H9 (cell line): ENCODE measurements around the gene KISS1R. TPM values are rescaled to one million over a fixed set of nuclear protein-coding genes. Genes with fewer than 3 reads are reported as not detected.

Source experiments
- DNase-seq: peaks from one replicate; pipeline ENCODE4 v3.0.0-alpha.2; 2017
- H2AFZ ChIP-seq: one replicate; pipeline ENCODE4 v1.6.1; 2013; ENCODE audit warnings: mild to moderate bottlenecking, low read length, control low read depth, moderate library complexity
- H2AK5ac ChIP-seq: 2 replicates; pipeline ENCODE4 v1.6.1; 2013; ENCODE audit warnings: low read length, control low read depth, mixed read lengths; ENCODE audit not compliant: insufficient read length
- H2BK120ac ChIP-seq: one replicate; pipeline ENCODE4 v1.6.1; 2013; ENCODE audit warnings: low read depth, mild to moderate bottlenecking, low read length, control low read depth, inconsistent platforms; ENCODE audit not compliant: poor library complexity, severe bottlenecking
- H2BK12ac ChIP-seq: 2 replicates; pipeline ENCODE4 v1.6.1; 2013; ENCODE audit warnings: low read length, control low read depth, mixed read lengths, low read depth; ENCODE audit not compliant: insufficient read length
- H2BK15ac ChIP-seq: 2 replicates; pipeline ENCODE4 v1.6.1; 2013; ENCODE audit warnings: low read depth, low read length, control low read depth
- H2BK20ac ChIP-seq: one replicate; pipeline ENCODE4 v1.6.1; 2013; ENCODE audit warnings: low read depth, mild to moderate bottlenecking, low read length, control low read depth, inconsistent platforms; ENCODE audit not compliant: poor library complexity, severe bottlenecking
- H2BK5ac ChIP-seq: 2 replicates; pipeline ENCODE4 v1.6.1; 2013; ENCODE audit warnings: low read length, control low read depth, mixed read lengths; ENCODE audit not compliant: insufficient read length
- H3K14ac ChIP-seq: 2 replicates; pipeline ENCODE4 v1.6.1; 2013; ENCODE audit warnings: low read length, control low read depth; ENCODE audit not compliant: insufficient read depth
- H3K18ac ChIP-seq: 2 replicates; pipeline ENCODE4 v1.6.1; 2013; ENCODE audit warnings: low read depth, mild to moderate bottlenecking, mixed read lengths, low read length, control low read depth; ENCODE audit not compliant: insufficient read length
- H3K23ac ChIP-seq: 2 replicates; pipeline ENCODE4 v1.6.1; 2013; ENCODE audit warnings: low read length, control low read depth, mixed read lengths, low read depth; ENCODE audit not compliant: insufficient read length
- H3K23me2 ChIP-seq: 2 replicates; pipeline ENCODE4 v1.6.1; 2013; ENCODE audit warnings: low read depth, mild to moderate bottlenecking, mixed read lengths, low read length, control low read depth; ENCODE audit not compliant: insufficient read length, poor library complexity, severe bottlenecking
- H3K27ac ChIP-seq: 2 replicates; pipeline ENCODE4 v1.5.1; 2013; ENCODE audit warnings: low read length, control low read depth, mixed read lengths, low read depth; ENCODE audit not compliant: insufficient read length
- H3K27me3 ChIP-seq: 2 replicates; pipeline ENCODE4 v1.6.1; 2013; ENCODE audit warnings: low read length, control low read depth, inconsistent platforms; ENCODE audit not compliant: insufficient read depth
- H3K4ac ChIP-seq: 2 replicates; pipeline ENCODE4 v1.6.1; 2013; ENCODE audit warnings: low read depth, mild to moderate bottlenecking, control low read depth, inconsistent platforms, low read length, moderate library complexity
- H3K4me1 ChIP-seq: 2 replicates; pipeline ENCODE4 v1.6.1; 2013; ENCODE audit warnings: low read length, control low read depth, inconsistent platforms; ENCODE audit not compliant: insufficient read depth
- H3K4me2 ChIP-seq: 2 replicates; pipeline ENCODE4 v1.6.1; 2013; ENCODE audit warnings: low read length, control low read depth, mixed read lengths; ENCODE audit not compliant: insufficient read length, insufficient read depth
- H3K56ac ChIP-seq: 2 replicates; pipeline ENCODE4 v1.6.1; 2013; ENCODE audit warnings: low read depth, mild to moderate bottlenecking, mixed read lengths, low read length, control low read depth; ENCODE audit not compliant: insufficient read length
- H3K79me1 ChIP-seq: 2 replicates; pipeline ENCODE4 v1.6.1; 2013; ENCODE audit warnings: low read depth, mild to moderate bottlenecking, moderate library complexity, low read length, control low read depth, inconsistent platforms; ENCODE audit not compliant: insufficient read depth, poor library complexity, severe bottlenecking
- H3K79me2 ChIP-seq: 2 replicates; pipeline ENCODE4 v1.6.1; 2013; ENCODE audit warnings: low read length, control low read depth, inconsistent platforms; ENCODE audit not compliant: insufficient read depth
- H3K9ac ChIP-seq: 2 replicates; pipeline ENCODE4 v1.6.1; 2013; ENCODE audit warnings: low read length, control low read depth, mixed read lengths; ENCODE audit not compliant: insufficient read length; ENCODE audit errors: extremely low read depth
- H3K9me3 ChIP-seq: one replicate; pipeline ENCODE4 v1.6.1; 2013; ENCODE audit warnings: low read depth, low read length, inconsistent platforms; ENCODE audit not compliant: control insufficient read depth
- H3T11ph ChIP-seq: one replicate; pipeline ENCODE4 v1.6.1; 2013; ENCODE audit warnings: mild to moderate bottlenecking, low read length, control low read depth, inconsistent platforms
- H4K20me1 ChIP-seq: one replicate; pipeline ENCODE4 v1.6.1; 2013; ENCODE audit not compliant: control insufficient read depth, insufficient read length, insufficient read depth
- H4K5ac ChIP-seq: 2 replicates; pipeline ENCODE4 v1.6.1; 2013; ENCODE audit warnings: low read depth, mild to moderate bottlenecking, mixed read lengths, low read length, control low read depth; ENCODE audit not compliant: insufficient read length
- H4K8ac ChIP-seq: replicated peaks from 2 replicates; pipeline ENCODE4 v1.6.1; 2013; ENCODE audit warnings: low read length, control low read depth, mixed read lengths, low read depth; ENCODE audit not compliant: insufficient read length
- H4K91ac ChIP-seq: 2 replicates; pipeline ENCODE4 v1.6.1; 2013; ENCODE audit warnings: low read depth, mild to moderate bottlenecking, moderate library complexity, mixed read lengths, low read length, control low read depth; ENCODE audit not compliant: insufficient read length
- H3K27ac Mint-ChIP-seq, 3 experiments: 2 replicates in 2 of 3; 3 replicates in 1 of 3; pipeline ENCODE4 v1.8.0; 2020 to 2021; ENCODE audit warnings: mixed read lengths in 3 of 3, mild to moderate bottlenecking in 1 of 3, moderate library complexity in 1 of 3
- H3K27me3 Mint-ChIP-seq: 2 replicates; pipeline ENCODE4 v1.8.0; 2021; ENCODE audit warnings: low read depth, mild to moderate bottlenecking, moderate library complexity, mixed read lengths
- H3K36me3 Mint-ChIP-seq, 3 experiments: 2 replicates in 2 of 3; 3 replicates in 1 of 3; pipeline ENCODE4 v1.8.0; 2020 to 2021; ENCODE audit warnings: low read depth in 3 of 3, mixed read lengths in 3 of 3; ENCODE audit not compliant: insufficient read depth in 1 of 3
- H3K4me1 Mint-ChIP-seq, 2 experiments: 2 replicates each; pipeline ENCODE4 v1.8.0; 2020; ENCODE audit warnings: mixed read lengths in 2 of 2
- H3K4me3 Mint-ChIP-seq, 2 experiments: 2 replicates in 1 of 2; 3 replicates in 1 of 2; pipeline ENCODE4 v1.8.0; 2020 to 2021; ENCODE audit warnings: mild to moderate bottlenecking in 2 of 2, mixed read lengths in 2 of 2, moderate library complexity in 1 of 2
- H3K9me3 Mint-ChIP-seq, 2 experiments: 2 replicates in 1 of 2; 3 replicates in 1 of 2; pipeline ENCODE4 v1.8.0; 2020; ENCODE audit warnings: mild to moderate bottlenecking in 2 of 2, mixed read lengths in 2 of 2, moderate library complexity in 1 of 2
- whole genome bisulfite sequencing: extraction: QIAGEN DNeasy Blood & Tissue Kit; methylation state at CpG from one replicate; pipeline ENCODE4 v1.1.7; 2013; ENCODE audit warnings: missing lambda C conversion rate, low lambda C conversion rate, mixed read lengths; ENCODE audit not compliant: insufficient read length; ENCODE audit errors: extremely low coverage; 5-methylcytosine and 5-hydroxymethylcytosine counted together
- total RNA-seq: library from RNA; stranded (reverse); gene quantifications from 2 replicates; pipeline ENCODE4 v1.2.1, GENCODE V29; 2021
- TF ChIP-seq, protein P1 (sequence below): fragments of 200-600 bp; sonication (generic); conservative IDR thresholded peaks from 3 replicates; pipeline ENCODE4 v1.8.0; 2021; ENCODE audit warnings: antibody characterized with exemption, mild to moderate bottlenecking

Gene KISS1R
- total RNA-seq, 1 experiment from 2014 or later, result 3.3 TPM

DNA sequence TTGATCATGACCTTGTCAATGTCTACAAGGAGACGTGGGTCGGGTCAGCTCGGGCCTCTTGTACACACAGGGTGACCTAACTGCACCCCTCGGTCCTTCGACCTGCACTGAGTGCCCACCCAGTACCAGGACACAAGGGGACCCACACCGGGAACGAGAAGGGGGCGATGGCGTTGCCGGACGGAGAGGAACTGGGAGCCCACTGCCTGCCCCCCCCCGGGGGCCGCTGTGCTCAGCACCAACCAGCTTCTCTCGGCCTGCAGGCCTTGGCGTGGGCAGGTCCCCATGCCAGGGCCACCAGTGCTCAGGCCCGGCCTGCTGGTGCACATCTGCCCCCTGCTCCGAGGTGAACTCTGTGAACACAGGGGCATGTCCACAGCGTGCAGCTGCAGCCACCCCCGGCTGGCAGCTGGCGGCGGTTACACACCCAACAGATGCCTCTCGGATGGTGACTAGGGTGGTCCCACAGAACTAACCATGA lies 43.5 kb upstream of the KISS1R start:
- H3K79me1 ChIP-seq, result no peaks in the 10 kb centered on the region
- Mint-ChIP-seq H3K27me3 (no peaks in the 10 kb centered on the region; the same call in 1 of the 2 replicates), H3K4me3 (no peak overlapping the region), H3K4me1 (peaks cover 0 to 6% of the 10 kb centered on the region in 2 experiments; a peak in 2 of 4 replicates), H3K27ac (peak overlapping the region; percentile 65 to 81 (median 79); a peak in 1 of 7 replicates), H3K9me3 (peaks cover 6 to 7% of the 10 kb centered on the region in 2 experiments), H3K36me3 (peaks cover 23 to 51% (median 39%) of the 10 kb centered on the region in 3 experiments)
- no peak overlapping the region for H3K18ac ChIP-seq
- H3K4me2 ChIP-seq, result no peak overlapping the region
- H3K27ac ChIP-seq, result no peak overlapping the region
- no peak overlapping the region for H2BK20ac ChIP-seq
- H3K23ac ChIP-seq, result no peak overlapping the region
- TF ChIP-seq, protein P1, sequence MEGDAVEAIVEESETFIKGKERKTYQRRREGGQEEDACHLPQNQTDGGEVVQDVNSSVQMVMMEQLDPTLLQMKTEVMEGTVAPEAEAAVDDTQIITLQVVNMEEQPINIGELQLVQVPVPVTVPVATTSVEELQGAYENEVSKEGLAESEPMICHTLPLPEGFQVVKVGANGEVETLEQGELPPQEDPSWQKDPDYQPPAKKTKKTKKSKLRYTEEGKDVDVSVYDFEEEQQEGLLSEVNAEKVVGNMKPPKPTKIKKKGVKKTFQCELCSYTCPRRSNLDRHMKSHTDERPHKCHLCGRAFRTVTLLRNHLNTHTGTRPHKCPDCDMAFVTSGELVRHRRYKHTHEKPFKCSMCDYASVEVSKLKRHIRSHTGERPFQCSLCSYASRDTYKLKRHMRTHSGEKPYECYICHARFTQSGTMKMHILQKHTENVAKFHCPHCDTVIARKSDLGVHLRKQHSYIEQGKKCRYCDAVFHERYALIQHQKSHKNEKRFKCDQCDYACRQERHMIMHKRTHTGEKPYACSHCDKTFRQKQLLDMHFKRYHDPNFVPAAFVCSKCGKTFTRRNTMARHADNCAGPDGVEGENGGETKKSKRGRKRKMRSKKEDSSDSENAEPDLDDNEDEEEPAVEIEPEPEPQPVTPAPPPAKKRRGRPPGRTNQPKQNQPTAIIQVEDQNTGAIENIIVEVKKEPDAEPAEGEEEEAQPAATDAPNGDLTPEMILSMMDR, result no peak
- H3K4me1 ChIP-seq, result no peaks in the 10 kb centered on the region
- no peaks in the 10 kb centered on the region for H3K79me2 ChIP-seq
- no peak overlapping the region for H2BK5ac ChIP-seq
- no peak overlapping the region for H3K9ac ChIP-seq
- DNase-seq, result no peak
- H2BK12ac ChIP-seq, result no peak overlapping the region
- H3K14ac ChIP-seq, result no peak overlapping the region
- no peak overlapping the region for H3K56ac ChIP-seq
- H4K5ac ChIP-seq, result no peak overlapping the region
- H2AFZ ChIP-seq, result no peak overlapping the region
- no peaks in the 10 kb centered on the region for H3K27me3 ChIP-seq
- H4K20me1 ChIP-seq, result no peaks in the 10 kb centered on the region
- no peak overlapping the region for H2AK5ac ChIP-seq
- H4K91ac ChIP-seq, result no peak overlapping the region
- WGBS, result no CpG with 5 or more reads among the region's 22 CpGs
- H2BK15ac ChIP-seq, result no peak overlapping the region
- no peak overlapping the region for H3T11ph ChIP-seq
- H3K9me3 ChIP-seq, result no peaks in the 10 kb centered on the region
- no peak overlapping the region for H4K8ac ChIP-seq
- H2BK120ac ChIP-seq, result no peak overlapping the region
- no peaks in the 10 kb centered on the region for H3K23me2 ChIP-seq
- H3K4ac ChIP-seq, result no peak overlapping the region
